Fibroblast of the aortic adventitia (primary cell): ENCODE measurements around the gene ARHGAP26. TPM values are rescaled to one million over a fixed set of nuclear protein-coding genes. Genes with fewer than 3 reads are reported as not detected.

ENCODE experiments used
- DNase-seq: peaks from one replicate; pipeline ENCODE4 v3.0.0-alpha.2; 2010; ENCODE audit warnings: low read depth
- H3K4me3 ChIP-seq: 2 replicates; pipeline ENCODE4 v1.5.1; 2011; ENCODE audit warnings: low read depth, mild to moderate bottlenecking, control low read depth, low read length, moderate library complexity
- total RNA-seq: library from RNA; depleted of rRNA; stranded (reverse); fragments of >200 nt; gene quantifications from 2 replicates; pipeline ENCODE4 v1.2.3, GENCODE V29; 2012; ENCODE audit warnings: low replicate concordance
- TF ChIP-seq, protein P1 (sequence below): IDR thresholded peaks from 2 replicates; pipeline ENCODE4 v1.5.1; 2011; ENCODE audit warnings: mild to moderate bottlenecking, low read length, control low read depth, inconsistent platforms; ENCODE audit not compliant: insufficient read depth

ARHGAP26 gene
- total RNA-seq, 1 donor: 9.0 TPM

DNA sequence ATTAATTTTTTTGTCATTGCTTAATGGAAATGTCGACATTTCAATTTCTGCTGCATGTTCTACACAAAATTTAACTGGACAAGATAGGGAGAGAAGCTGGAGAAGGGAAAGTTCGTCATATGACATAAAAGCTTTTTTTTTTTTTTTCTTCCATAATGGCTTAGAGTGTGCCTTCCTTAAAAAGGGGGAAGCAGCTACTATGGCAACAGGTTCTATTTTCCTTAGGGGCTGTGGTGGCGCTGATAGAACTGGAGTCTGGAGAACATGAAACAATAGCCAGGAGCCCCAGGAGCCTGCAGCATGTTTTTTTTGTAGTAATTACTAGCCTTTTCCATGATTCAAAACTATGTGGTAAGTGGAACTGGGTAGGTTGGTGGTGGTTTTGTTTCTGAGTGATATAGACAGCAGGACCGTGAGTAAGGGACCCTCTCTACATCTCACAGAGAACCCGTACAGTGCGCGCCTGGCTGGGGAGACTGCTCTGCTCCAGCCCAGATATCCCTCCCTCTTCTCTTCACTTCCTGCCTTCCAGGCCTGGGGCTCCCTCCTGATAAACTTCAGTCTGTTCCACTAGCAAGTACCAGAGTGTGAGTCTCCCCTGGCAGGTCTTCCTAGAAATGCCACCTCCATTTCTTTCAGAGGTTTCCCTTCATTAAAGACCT lies 331.7 kb downstream of the ARHGAP26 start:
- H3K4me3 ChIP-seq: no peak overlapping the region
- TF ChIP-seq, protein P1, sequence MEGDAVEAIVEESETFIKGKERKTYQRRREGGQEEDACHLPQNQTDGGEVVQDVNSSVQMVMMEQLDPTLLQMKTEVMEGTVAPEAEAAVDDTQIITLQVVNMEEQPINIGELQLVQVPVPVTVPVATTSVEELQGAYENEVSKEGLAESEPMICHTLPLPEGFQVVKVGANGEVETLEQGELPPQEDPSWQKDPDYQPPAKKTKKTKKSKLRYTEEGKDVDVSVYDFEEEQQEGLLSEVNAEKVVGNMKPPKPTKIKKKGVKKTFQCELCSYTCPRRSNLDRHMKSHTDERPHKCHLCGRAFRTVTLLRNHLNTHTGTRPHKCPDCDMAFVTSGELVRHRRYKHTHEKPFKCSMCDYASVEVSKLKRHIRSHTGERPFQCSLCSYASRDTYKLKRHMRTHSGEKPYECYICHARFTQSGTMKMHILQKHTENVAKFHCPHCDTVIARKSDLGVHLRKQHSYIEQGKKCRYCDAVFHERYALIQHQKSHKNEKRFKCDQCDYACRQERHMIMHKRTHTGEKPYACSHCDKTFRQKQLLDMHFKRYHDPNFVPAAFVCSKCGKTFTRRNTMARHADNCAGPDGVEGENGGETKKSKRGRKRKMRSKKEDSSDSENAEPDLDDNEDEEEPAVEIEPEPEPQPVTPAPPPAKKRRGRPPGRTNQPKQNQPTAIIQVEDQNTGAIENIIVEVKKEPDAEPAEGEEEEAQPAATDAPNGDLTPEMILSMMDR: no peak
- peak; percentile 3 for DNase-seq

DNA sequence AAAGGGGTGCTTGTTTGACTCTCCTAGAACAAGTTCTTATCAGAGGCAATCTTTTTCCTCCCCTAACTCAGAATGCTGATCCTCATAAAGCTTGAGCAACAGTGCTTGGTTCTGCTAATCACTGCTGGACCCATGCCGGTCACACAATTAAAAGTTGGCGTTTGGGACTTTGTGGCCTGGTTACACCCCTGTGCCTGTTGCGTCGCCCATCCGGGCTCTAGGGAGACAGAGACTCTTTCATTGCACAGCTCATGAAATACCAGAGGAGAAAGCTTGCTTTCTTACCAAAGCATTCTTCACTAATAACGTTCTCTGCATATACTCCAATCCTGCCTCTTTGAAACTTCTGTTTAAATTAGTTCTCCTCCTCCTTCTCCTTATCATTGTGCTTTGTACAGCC lies 332.2 kb downstream of the ARHGAP26 start:
- DNase-seq: peak; percentile 34
- TF ChIP-seq, protein P1: no peak
- no peak overlapping the region for H3K4me3 ChIP-seq

DNA sequence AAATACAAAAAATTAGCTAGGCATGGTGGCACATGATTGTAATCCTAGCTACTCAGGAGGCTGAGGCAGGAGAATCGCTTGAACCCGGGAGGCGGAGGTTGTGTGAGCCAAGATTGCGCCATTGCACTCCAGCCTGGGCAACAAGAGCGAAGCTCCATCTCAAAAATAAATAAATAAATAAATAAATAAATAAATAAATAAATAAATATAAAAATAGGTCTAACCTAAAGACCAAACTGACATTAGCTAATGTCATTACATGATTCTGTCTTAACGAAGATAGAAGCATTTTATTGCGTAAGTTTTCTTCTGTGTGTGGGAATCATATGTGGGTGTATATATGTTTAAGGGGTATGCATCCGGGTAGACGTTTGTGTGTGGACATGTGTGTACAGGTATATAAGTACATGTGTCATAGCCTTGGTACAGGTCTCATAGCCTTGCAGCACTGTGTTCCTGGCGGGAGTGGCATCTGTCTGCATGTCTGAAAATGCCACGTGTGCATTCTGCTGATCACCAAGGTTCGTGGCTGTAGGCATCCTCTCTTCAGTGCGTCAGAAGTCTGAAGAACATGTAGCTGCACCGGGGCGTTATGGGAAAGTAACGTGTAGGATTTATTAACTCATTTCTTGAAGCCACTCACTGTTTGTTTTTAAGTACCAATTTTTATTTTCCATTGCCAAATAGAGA lies 335.2 kb downstream of the ARHGAP26 start:
- no peak overlapping the region for H3K4me3 ChIP-seq
- TF ChIP-seq, protein P1: no peak
- no peak for DNase-seq

DNA sequence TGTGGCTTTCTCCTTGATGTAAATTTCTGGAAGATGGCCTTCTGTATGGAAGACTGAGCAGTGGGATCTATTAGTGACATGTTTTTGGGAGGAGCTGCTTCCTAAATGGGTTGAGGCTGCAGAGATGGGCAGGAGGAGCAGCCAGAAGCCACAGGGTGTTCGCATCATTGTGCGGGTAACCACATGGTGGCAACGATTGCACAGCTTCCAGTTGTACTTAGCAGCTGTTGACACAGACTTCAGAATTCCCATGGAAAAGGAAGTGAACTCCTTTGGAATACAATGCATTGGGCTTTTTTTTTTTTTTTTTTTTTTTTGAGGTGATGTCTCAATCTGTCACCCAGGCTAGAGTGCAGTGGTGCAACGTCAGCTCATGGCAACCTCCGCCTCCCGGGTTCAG lies 336.0 kb downstream of the ARHGAP26 start:
- no peak overlapping the region for H3K4me3 ChIP-seq
- peak; percentile 69 for DNase-seq
- TF ChIP-seq, protein P1: peak; percentile 12

DNA sequence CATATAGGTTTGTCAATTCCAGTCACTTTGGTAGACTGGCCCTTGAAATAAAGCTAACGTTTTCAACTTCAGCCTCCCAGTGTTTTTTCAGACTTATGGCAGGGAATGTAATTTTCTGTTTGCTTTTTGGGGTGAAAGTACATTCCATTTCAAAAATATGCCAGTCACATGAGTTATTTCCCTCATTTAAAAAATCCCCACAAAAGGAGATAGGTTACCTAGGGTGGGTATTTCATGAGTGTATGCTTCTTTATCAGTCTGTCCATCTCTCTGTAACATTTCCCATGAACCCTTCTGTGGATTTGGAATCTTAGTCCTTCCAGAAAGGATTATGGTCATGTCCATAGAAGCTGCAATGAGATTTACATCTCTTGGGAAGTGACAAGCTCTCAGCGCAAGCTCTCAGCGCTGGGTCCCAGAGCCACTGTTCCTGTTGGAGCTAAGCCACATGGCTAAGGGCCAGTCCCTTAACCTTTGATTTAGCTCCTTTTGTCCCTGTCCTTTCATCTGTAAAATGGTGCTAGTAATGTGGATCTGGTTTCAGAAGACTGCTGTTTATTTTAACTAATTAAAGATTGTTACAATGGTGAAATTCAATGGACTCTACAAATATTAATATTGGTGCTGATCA lies 338.4 kb downstream of the ARHGAP26 start:
- TF ChIP-seq, protein P1: no peak
- no peak overlapping the region for H3K4me3 ChIP-seq
- no peak for DNase-seq

DNA sequence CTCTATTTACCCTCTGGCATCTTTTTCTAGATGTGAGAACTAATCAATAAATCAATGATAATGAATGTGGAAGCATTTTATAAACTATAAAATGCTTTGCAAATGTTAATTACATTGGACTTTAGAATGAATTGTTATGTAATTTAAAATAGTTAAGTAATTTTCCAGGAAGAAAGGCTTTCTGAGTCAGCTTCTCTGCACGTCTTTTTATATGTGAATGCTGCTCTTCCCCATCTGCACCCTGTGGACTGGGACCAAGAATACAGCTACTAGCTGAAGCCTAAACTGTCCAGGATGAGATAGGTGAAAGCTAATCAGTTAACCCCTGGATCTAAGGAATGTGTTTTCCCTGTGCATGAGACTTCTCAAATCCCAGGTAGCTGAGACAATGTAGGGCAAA lies 340.4 kb downstream of the ARHGAP26 start:
- TF ChIP-seq, protein P1: no peak
- no peak overlapping the region for H3K4me3 ChIP-seq
- DNase-seq: peak; percentile 21
